HG02884 (cell line): ENCODE measurements around the gene WDR3.
"Not testable (repeated sequence)": the region's sequence is repeated elsewhere in the genome, so short reads cannot be mapped to it uniquely, and the experiment has no call there.

Experiments used
- ATAC-seq: cut with Tn5 transposase; IDR thresholded peaks from one replicate; pipeline ENCODE4 v1.9.1; 2021; ENCODE audit warnings: mild to moderate bottlenecking, moderate library complexity; ENCODE audit not compliant: unreplicated experiment

The WDR3 gene

DNA sequence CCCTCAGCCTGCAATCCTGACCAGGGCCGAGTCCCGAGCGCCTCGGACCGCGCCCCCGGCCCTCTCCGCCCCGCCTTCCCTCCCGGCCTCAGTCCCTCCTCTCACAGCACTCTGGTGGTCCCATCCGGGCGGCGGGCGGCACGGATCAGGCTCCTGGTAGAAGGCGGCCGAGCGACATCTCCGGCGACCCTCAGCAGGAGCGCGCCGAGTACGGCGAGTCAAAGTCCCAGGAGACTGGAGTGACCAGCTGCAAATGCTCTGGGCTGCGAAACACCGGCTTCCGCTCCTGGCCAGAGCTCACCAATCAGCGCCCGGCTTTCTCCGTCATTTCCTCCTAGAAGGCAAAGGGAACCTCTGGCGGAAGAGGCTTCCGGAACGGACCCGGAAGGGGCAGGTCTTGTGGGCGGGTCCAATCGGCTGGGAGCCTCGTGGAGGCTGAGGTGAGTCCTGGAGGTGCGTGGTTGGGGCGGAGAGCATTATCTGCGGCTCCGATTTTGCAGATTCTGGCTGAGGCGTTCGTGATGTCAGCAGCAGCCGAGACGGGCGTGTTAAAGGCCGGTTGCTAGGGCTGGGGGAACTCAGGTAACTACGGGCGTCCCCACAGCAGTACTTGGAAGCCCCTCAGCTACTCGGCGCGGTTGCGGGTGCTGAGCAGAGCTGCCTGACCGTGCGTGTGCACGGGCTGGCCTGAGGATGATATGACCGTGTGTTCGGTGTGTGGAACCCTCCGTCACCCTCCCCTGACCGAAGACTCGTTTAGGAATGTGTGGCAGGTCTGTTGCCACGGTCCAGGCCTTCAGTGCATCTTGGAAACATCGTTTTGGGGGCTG, at the start of gene WDR3, which contains the start of gene GDAP2:
Gene WDR3 (plus strand): TSS at position 397 of the 830 bp plus-strand sequence. CDS start 3,581 bp downstream, outside the sequence.
Gene GDAP2 (minus strand): TSS at position 279 of the 830 bp plus-strand sequence. CDS start 9,264 bp downstream, outside the sequence.
- peak; percentile 93 for ATAC-seq

DNA sequence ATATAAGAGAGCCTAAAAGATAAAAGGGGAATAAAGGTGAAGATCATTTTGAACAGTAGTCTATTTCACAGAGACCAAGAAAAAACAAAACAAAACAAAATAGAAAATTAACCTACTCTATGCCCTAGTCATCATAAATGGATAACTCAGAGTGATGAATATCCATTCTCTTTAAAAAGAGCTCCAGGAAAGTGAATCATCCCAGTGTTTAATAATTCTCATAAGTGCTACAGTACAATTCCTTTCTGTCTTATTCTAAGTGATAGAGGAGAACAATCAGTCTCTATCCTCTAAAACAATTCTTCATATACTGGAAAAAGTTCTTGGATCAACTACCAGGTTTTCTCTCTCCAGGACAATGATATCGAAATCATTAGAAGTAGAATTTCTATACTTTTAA, 45.9 kb upstream of the WDR3 start:
- no peak for ATAC-seq

DNA sequence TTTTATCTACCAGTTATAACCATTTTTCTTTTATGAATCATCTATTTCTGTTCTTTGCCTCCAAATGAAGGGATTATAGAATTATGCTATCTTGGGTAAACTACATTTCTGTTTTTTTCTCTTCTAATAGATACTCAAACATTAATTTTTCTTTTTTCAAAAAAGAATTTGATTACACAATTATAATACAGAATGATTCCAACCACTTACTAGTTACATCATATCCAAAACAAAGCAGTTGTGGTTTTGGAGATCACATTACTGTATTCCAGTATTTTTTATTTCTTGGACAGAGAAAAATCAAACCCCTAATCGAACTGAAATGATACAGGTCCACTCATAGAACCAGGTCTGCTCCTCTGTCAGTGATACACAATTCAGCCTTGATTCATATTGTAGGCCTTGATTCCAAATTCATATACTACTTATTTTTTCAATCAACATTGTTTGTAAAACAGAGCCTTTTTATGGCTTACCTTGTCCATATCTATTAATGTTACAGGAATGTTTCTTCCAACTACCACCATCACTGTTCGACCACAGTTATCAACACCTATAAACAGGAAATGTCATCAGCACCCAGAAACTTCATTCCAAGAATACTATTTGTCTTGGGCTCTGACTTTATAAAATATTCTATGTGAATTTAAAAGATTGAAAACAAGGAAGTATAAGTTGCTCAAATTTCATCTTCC, 43.3 kb upstream of the WDR3 start:
- ATAC-seq, result no peak

DNA sequence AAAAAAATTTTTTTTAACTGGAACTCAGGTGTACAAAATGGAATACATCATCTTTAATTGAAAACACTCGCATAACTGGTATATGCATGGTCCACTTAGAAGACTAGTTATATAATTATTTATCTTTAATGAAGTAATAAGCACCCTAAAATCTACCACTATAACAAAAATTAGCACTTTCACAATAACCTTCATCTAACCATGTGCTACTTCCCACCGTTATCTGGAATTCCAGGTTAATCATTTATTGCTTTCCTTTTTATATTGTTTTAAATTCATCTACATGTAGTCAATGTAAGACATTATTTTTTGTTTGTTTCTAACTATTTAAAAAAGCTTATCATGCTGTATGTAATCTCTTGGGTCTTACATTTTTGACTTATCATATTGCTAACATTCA, 39.1 kb upstream of the WDR3 start:
- ATAC-seq, result no peak

DNA sequence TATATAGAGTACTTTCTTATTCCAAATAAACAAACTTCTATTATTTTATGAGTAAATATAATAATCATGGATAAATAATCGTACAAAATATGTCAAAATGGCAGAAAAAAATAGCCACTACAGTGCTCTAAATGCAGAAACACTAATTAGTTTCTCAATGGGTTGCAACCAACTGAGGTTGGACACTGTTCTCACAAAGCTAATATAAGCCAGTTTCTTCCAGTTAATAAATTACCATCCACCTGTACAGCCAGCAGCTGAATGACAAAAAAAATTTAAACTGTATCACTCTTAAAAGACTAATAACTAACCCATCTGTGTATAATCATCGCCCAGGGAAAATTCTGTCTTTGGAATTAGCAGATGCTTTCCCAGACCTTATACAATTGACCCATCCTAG, 37.0 kb upstream of the WDR3 start:
- no peak for ATAC-seq

DNA sequence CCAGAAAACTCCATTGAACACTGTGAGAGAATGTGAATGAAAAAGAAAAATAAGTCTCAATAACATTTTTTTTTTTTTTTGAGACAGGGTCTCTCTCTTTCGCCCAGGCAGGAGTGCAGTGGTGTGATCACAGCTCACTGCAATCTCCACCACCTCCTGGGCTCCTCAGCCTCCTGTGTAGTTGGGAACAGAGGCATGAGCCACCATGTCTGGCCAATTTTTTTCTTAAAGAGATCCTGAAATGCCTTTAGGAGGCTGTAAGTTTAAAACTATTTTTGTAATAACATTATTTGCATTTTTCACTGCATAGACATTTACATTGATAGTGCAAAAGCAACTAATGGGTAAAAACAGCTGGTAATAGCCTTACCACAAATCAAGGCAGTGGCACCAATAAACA, 35.5 kb upstream of the WDR3 start:
- ATAC-seq, result no peak

DNA sequence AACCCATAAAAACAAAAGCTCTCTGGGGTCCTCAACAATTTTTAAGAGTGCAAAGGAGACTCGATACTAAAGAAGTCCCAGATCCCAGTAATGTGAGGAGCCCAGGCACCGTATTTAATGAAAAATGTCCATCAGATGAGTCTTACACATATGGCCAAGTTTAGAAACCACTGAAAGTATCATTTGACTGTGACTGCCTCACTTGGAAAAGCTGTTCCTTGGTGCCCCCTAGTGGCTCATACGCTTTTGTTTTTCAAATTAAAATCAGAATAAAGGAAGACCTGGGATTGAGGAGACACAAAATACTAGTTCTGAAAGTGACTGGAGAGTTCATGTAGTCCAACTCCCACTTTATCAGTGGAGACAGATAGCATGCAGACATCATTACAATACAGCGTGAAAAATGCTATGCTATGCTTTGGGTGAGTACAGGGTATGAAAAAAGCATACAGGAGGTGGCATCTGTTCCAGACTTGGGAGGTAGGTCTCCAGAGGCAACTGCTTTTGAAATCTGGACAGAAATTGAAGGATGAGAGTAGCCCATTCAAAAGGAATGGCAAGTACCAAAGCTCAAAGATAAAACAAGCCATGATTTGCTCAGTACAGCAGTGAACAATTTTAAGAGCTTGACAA, 33.9 kb upstream of the WDR3 start:
- ATAC-seq, result peak; percentile 97

DNA sequence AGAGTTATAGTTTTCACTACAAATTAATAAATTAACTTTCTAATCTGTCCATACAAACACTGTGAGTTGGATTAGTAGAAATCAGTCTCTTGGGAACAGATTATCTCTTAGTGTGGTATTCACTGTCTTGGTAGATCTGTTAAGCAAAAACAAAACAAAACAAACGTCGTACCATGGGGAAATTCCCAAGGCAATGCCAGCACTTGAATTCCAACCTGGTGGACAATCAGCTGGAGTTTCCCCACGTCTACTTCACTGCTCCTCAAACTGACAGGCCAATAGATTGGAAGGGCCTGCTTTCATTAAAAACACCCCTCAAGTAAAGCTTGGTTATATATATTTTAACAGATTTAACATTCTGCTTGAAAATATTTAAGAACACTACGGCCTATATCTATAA, 32.0 kb upstream of the WDR3 start:
- ATAC-seq, result no peak

DNA sequence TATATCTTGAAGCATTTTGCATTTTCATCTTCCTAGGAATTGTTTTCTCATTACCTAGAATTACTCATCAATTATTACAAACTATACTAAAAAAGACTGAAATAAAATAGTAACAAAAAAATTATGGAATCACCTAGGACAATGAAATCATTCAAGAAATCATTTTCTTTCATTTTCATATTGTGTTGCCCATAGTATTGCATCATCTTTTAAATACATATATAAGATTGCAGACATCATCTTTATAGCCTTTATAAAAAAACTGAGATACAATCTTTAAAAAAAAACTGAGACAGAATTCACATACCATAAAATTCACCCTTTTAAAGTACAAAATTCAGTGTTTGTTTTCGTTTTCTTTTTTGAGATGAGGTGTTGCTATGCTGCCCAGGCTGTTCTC, 29.7 kb upstream of the WDR3 start:
- ATAC-seq, result no peak

DNA sequence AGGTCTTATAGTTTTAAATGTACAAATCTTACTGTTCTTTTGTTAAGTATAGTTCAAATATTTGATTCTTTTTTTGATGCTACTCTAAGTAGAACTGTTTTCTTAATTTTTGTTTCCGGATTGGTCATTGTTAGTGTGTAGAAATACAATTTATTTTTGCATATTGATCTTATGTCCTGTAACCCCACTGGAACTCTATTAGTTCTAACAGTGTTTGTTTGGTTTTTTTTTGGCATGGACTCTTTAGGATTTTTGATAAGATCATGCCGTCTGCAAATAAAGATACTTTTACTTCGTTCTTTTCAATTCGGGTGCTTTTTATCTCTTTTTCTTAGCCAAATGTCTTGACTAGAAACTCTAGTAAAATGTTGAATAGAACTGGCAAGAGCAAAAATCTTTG, 26.6 kb upstream of the WDR3 start:
- no peak for ATAC-seq

DNA sequence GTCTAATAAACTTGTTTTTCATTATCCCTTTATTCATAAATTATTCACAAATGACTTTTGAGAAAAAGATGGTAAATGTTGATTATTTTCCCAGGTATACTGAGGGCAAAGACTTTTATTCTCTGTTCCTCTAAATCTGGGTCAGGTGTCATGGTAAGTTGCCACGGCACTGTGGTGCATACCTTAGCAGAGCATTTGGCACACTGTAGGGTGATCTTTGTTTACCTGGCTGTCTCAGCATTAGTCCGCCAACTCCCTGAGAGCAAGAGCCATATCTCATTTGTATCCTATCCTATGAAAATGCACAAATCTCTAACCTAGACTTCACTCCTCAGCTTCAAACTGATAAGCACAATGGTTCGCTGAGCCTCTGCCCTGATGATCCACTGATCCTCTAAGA, 25.1 kb upstream of the WDR3 start:
- ATAC-seq, result no peak

DNA sequence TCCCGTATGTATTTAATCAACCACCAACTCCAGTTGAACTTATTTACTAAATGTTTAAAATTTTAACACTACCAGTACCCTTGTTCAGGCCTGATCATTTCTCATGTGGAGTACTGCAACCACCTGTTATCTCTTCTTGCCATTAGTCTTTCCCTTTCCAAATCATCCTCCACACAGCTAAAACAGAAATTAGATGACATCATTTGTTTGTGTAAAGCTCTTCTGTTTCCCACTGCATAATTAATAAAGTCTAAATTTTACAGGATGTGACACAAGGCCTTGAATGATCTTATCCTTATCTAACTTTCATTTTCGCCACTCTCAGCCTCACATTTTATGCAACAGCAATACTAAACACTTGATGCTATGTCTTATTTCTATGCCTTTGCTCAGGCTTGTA, 24.5 kb upstream of the WDR3 start:
- ATAC-seq, result no peak

DNA sequence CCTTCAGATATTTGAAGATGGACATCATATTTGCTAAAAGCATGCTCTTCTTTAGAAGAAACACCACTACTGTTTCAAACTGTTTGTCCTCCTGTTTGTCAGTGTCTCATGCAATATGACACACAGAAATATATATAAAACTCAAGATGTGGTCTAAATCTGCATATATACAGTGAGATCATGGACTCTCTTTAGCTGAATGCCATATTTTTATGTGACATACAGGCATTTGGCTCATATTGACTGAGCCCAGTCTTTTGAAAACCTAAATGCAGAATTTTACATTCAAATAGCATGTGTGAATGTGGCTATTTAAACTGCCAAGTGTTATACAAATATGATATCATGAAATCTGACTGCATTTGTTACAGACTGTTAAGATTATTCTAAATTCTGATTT, 18.5 kb upstream of the WDR3 start:
- ATAC-seq, result no peak

DNA sequence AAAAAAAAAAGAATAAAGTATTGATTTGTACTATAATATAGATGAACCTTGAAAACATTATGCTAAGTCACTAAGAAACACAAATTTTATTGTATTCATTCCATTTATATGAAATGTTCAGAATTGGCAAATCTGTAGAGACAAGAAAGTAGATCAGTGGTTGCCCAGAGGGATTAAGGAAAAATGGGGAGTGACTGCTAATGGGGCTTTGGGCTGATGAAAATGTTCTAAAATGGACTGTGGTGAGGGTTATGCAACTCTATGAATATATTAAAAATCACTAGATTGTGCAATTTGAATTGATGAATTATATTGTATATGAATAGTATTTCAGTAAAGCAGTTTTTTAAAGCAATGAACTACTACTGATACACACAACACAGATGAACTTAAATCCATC, 10.2 kb upstream of the WDR3 start:
- no peak for ATAC-seq

DNA sequence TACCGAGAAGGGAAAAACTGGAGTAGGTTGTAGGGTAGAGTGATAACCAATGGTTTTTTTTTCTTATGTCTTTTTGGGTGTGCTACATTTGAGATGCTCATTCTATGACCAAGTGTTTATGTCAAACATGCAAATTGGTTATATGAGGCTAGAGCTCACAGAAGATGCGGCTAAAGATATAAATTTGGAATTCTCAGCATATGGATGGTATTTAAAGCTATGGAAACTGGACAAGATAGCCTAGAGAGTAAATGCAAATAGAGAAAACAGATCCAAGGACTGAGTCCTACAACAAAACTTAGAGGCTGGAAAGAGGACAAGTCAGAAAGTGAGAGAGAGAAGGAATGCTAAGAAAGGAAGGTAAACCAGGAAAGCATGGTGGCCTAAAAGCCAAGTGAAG, 7.5 kb upstream of the WDR3 start:
- no peak for ATAC-seq

DNA sequence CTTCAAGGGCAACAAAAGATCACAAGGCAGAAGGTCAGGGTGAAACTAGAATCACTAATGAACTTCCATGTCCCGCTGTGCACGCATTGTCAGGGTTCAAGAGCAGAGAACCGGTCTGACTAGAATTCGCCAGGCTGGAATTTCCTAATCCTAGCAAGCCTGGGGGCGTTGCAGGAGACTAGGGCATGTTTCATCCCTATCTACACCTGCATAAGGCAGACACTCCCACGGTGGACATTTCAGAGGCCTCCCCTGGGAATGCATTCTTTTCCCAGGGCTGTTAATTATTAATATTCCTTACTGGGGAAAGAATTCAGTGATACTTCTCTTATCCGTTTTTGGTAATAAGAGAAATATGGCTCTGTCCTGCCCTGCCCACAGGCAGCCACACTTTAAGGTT, 6.8 kb upstream of the WDR3 start:
- ATAC-seq, result not testable (repeated sequence)

DNA sequence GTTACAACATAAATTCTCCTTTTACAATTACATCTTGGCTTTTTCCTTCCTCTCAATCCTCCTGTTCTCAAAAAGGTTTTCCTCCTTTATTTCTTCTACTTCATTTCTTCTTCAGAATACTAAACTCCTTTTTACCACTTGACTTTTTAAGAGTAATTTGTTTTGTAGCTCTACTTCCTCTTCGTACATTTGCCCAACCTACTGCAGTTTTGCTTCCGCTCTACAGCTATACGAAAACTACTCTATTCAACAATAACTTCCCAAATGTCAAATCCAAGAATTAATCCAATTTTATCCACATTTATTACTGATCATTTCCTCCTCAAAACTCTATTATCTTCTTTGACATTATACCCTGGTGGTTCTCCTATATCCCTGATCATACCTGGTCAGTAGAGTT, 3.6 kb upstream of the WDR3 start:
- ATAC-seq, result no peak

DNA sequence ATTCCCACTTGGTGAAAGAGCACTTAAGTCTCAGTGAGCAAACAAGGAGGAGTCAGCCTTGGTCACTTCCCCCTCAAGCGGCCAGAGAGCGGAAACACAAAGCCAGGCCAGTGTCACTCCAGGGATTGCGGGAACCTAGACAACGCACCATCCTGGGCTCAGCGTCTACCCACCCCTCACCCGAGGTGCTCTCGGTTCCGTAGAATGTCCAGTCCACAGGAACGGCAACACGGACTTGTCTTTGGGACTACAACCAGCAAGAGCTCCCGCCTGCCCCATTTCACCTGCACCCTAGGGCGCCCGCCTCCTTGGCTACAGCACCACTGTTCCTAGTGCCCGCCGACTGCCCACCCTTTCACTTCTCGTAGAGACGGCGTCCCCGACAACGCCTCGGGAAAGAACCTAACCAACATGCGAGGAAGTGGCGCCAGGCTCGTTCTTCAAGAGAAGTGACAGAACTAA, 627 bp upstream of the WDR3 start:
- ATAC-seq, result peak; percentile 28

DNA sequence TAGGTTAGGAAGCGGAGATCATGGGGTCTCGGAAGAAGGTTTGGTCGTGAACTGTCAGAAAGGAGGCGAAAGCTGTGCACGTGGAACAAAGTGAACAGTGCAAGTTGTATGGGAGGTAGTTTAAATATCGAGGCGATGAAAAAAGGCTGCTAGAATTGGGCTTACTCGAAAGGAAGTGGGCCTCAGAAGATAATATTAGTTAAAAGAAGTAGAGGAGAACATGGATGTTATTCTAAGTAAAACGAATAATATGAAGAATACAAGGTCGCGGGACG, 571 bp downstream of the WDR3 start:
- ATAC-seq, result peak; percentile 1

DNA sequence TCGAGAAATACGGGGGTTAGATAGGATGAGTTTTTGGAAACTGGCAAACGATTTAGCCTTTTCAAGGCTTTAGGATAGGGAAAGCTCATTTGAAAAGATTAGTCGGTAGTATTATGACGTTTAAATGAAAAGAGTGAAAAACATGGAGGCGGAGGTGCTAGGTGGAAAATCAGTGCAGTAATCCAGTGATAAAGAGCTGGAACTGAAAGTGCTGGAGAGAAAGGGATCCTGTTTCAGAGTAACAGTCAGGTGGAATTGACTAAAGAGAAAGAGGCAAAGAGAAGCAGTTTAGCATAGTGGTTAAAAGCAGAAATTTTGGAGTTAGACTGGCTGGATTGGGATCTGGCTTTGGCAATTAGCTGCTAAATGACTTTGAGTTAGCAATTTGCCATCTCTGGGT, 945 bp downstream of the WDR3 start:
- no peak for ATAC-seq

DNA sequence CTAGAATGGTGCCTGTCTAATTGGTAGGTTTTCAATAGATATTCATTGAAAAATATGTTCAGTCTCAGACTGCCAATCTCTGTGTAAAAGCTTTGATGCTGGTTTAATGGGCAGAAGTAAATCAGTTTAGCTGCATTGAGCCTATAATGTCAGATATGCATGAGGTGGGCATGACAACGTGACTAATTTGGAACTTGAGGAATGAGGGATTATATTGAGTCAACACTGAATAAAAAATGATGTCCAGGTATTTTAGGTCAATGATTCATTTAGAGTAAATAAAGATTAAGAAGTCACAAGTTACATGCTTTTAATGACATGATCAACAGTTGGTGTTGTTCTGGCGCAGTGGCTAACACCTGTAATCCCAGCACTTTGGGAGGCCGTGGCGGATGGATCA, 3.0 kb downstream of the WDR3 start:
- ATAC-seq, result no peak

DNA sequence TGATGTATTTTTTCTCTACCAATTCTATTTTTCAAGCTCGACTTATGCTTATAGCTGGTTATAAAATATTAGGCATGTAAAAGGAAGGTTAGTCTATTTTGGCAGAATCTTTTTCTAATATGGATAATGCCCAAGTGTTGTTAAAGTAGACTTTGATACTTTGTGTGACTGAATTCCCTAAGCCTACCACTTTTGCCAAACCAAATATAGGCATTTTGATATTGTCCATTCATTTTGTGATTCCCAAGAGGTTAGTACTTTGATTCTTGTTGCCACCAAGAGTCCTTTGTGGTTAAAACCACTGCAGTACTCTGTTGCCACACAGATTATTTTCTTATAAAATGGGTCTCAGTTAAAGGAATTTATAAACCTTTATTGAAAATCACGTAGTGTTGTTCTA, 4.2 kb downstream of the WDR3 start:
- ATAC-seq, result no peak
